Fibroblast of skin of right quadriceps (primary cell): ENCODE results near the gene CD248.

Experiments
- DNase-seq: peaks from one replicate; pipeline ENCODE4 v3.0.0-alpha.2; 2013

The CD248 gene

DNA sequence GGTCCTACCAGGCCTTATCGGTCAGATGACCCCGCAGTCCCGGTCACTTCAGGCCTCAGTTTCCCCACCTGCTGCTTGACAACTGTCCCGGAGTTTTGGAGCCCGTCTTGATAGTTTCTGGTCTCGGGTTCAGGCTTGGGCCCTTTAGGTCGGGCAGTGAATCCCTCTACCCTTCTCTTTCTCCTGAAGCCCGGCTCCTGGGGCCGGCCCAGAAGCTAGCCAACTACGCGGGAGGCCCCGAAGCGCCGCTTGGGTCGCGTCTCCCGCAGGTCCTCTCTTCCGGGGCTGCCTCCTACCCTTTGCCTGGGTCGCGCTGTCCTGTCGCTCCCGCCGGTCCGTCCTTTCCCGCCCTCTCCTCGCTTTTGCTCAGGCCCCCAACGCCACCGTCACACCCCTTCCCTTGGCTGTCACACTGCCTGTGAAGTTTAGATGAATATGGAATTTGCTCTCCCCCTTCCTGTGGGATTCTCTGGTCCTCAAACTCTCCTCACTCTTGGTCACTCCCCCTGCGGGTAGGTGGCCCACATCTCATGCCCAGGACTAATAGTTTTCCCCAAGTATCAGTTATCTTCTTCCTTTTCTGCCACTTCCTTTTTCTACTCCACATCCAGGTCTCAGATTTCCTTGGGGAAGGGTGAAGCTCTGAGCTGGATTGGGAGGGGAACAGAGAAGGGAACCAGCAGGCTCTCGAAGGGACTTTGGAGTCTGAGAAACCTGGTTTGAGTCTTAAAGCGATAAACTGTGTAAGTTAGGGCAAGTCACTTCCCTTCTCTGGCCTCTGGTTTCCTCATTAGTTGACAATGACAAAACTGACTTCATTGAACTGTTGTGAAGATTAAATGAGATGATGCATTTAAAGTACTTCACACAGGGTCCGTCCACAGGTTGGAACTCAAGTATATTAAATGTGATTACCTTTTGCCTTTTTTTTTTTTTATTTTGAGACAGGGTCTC, 47.6 kb downstream of the CD248 start:
- peak; percentile 61 for DNase-seq

- DNase-seq: peak; percentile 99
Measured at GRCh38 chr11:66268244-66268951, 48.4 kb downstream of the CD248 start, which contains the start of gene RAB1B. TSS of gene RAB1B (plus strand) at chr11:66268639. CDS start at chr11:66268680, 41 bp downstream.

- DNase-seq: peak; percentile 89
Measured at GRCh38 chr11:66267379-66268243, 49.2 kb downstream of the CD248 start.

DNA sequence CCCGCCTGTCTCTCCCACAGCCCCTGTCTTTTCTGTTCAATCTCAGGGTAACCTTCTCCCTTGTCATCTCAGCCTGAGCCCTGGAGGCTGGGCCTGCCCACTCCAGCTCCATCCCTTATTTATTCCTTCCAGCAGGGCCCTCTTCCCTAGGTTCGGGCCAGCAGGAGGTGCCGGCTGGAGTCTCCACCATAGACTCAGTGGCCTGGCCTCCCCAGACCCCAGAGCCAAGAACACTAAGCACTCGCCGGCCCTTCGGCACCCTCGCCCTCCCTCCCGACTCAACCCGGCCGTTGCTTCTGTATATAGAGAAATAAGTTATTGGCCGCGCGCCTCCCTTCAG, 49.8 kb downstream of the CD248 start:
- DNase-seq: no peak

DNA sequence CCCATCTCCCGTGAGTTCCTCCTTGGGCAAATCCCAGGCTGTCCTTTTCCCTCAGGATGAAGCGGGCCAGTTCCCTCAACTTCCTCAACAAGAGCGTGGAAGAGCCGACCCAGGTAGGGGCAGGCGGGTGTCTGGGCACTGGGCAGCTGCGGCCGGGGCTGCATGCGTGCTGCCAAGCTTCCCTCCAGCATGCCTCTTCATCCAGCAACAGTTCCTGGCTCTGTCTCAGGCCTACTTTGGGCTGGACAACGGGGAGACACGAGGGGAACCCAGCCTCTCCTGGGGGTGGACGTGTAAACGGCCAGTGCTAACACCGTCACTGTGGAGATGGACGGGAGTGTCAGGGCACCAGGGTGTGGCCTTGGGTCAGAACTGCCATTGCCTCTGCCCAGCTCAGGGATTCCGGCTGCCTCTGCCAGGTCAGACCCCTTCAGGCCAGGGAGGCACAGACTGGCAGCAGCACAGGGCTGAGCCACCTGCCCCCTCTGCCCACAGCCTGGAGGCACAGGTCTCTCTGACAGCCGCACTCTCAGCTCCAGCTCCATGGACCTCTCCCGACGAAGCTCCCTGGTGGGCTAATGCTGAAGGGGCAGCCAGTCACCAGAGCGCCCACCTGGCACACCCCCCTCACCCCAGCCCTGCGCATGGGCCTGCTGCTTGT, 50.3 kb downstream of the CD248 start:
- DNase-seq: no peak

DNA sequence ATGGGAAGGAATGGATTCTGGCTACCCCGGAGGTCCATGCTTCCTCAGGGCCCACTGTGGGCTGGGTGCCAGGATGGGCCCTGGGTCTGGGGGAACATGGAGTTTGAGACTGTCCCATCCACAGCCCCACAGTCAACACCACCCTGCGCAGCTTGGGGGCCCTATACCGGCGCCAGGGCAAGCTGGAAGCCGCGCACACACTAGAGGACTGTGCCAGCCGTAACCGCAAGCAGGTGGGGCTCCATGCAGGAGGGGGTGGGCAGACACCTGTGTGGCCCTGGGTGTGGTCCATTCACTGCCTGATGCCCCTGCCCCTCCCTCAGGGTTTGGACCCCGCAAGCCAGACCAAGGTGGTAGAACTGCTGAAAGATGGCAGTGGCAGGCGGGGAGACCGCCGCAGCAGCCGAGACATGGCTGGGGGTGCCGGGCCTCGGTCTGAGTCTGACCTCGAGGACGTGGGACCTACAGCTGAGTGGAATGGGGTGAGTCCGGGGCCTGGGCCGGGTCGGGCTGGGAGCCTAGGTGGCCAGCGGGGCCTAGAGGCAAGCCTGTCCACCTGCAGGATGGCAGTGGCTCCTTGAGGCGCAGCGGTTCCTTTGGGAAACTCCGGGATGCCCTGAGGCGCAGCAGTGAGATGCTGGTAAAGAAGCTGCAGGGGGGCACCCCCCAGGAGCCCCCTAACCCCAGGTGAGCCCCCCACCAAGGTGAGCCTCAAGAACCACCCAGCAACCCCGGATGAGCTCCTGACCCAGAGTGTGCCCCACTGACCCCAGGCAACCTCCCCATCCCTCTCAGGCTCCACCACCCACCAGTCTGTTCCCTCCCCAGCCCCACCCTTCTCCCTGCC, 51.1 kb downstream of the CD248 start:
- no peak for DNase-seq

DNA sequence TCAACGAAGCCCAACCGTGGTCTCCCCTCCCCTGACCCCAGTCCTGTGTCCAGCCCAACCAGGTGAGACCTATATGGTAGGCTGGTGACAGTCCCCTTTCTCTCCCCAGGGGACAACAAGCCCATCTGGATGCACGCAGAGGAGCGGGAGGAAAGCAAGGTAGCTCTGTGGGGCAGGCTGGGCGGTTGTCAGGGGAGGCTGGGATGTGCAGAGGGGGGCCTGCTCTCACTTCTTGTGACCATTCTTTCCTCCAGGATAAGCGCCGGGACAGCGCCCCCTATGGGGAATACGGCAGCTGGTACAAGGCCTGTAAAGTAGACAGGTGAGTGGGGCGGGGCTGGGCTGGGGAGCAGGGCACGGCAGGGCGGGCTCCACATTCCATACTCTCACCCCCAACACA, 51.9 kb downstream of the CD248 start:
- no peak for DNase-seq
